ENCODE measurements around the gene ERCC2. TPM values are rescaled to one million over a fixed set of nuclear protein-coding genes. Genes with fewer than 3 reads are reported as not detected.
"Not testable (repeated sequence)": the region's sequence is repeated elsewhere in the genome, so short reads cannot be mapped to it uniquely, and the experiment has no call there.

Gene ERCC2
- total RNA-seq, 1 donor from 2014 or later: 14.3 TPM

GRCh38 chr19:45340232-45340898 is 30.0 kb downstream of the ERCC2 start, which contains the start of gene KLC3:
Gene KLC3 (plus strand): TSS chr19:45340750. CDS start chr19:45345542, 4,792 bp downstream.
- no peak for DNase-seq (ENCODE audit: low spot score in 2 of 2)
- no peak for FAIRE-seq

GRCh38 chr19:45339629-45340028 is 30.7 kb downstream of the ERCC2 start:
- FAIRE-seq: no peak
- DNase-seq (ENCODE audit: low spot score in 2 of 2): no peak

- FAIRE-seq (no peak), DNase-seq (ENCODE audit: low spot score in 2 of 2) (no peak)
Observed at GRCh38 chr19:45336696-45337251, 33.6 kb downstream of the ERCC2 start.

DNA sequence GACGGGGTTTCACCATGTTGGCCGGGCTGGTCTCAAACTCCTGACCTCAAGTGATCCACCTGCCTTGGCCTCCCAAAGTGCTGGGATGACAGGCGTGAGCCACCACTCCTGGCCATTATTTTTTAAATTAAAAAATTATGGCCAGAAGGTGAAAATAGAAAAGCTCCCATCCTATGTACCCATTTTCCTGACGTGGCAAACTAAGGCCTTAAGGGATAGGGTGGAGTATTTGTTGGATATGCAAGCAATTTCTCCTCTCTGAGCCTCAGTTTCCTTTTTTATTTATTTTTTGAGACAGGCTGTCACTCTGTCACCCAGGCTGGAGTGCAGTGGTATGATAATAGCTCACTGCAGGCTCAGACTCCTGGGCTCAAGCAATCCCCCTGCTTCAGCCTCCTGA is 35.5 kb downstream of the ERCC2 start:
- FAIRE-seq; DNase-seq (ENCODE audit: low spot score in 2 of 2): not testable (repeated sequence)

- FAIRE-seq (no peak), DNase-seq (ENCODE audit: low spot score in 2 of 2) (no peak)
Observed at GRCh38 chr19:45333609-45334303, 36.6 kb downstream of the ERCC2 start.

DNA sequence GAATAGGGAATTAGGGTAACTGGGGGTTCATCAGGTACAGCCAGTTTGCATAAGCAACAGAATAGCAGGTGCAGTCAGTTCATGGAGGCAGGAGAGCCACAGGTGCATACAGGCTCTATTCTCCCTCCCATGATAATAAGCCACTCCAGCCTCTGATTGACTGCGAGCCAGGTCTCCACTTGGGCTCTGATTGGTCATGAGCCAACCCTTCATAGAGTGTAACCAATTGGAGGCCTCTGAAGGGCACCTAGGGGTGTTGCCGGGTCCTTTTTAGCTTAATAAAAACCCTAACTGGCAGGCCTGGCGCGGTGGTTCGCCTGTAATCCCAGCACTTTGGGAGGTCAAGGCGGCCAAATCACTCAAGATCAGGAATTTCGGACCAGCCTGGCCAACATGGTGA is 39.0 kb downstream of the ERCC2 start:
- no peak for DNase-seq (ENCODE audit: low spot score in 2 of 2)
- FAIRE-seq: no peak

- DNase-seq (ENCODE audit: low spot score in 2 of 2): no peak
- FAIRE-seq: no peak
Observed at GRCh38 chr19:45327404-45328143, 42.8 kb downstream of the ERCC2 start.

DNA sequence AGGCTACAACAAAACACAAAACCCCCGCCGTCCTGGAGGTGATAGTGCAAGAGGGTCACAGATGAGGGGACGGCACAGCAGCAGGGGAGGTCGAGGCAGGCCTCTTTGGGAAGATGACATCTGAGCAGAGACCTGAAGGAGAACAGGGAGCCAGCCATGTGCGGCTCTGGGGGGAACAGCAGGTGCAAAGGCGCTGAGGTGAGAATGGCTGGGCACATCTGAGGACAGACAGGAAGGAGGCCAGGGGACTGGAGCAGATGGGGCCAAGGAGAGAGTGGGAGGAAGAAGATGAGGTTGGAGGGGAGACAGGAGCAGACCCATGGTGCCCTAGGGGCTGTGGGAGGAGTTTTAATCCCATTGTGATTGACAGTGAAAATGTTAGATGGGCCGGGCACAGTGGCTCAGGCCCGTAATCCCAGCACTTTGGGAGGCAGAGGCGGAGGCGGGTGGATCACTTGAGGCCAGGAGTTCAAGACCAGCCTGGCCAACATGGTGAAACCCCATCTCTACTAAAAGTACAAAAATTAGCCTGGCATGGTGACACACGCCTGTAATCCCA is 45.9 kb downstream of the ERCC2 start:
- FAIRE-seq (no peak), DNase-seq (ENCODE audit: low spot score in 2 of 2) (no peak)

GRCh38 chr19:45323671-45324081 is 46.7 kb downstream of the ERCC2 start:
- no peak for FAIRE-seq

DNA sequence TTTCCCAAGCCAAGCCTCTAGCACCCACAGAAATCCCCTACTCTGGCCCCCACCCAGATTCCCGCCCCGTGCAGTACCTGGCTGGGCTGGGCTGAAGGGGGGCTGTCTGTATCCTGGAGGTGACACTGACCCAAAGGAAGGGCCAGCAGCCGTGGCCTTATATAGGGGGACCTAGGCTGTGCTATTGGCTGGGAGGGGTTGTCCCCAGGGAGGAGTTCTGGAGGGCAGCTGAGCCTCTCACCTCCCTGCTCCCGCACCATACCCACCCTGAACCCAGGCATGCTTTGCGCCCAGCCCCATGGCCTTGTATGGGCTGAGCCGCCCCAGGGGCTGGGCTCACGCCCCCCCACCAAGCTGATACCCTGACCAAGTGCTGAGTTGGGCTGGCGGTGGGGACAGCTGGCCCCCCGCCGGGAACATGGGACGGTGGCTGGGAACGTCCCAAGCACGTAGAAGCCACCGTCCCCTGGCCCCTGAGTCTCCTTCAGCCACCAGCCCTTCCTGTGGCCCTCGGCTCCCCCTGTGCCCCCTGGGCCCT is 47.6 kb downstream of the ERCC2 start, which contains the start of gene CKM:
Gene CKM (minus strand): TSS at position 132 of the 538 bp plus-strand sequence. CDS start 3,162 bp downstream, outside the sequence.
- DNase-seq (ENCODE audit: low spot score in 2 of 2) (no peak), FAIRE-seq (no peak)

More at GRCh38 chr19:45323671-45324081, 46.7 kb downstream of the ERCC2 start:
- no peak for DNase-seq (ENCODE audit: low spot score in 2 of 2)

- FAIRE-seq: no peak
- DNase-seq (ENCODE audit: low spot score in 2 of 2): no peak
Observed at GRCh38 chr19:45322311-45322710, 48.1 kb downstream of the ERCC2 start.

- DNase-seq (ENCODE audit: low spot score in 2 of 2): no peak
Observed at GRCh38 chr19:45321848-45322247, 48.5 kb downstream of the ERCC2 start.

GRCh38 chr19:45320997-45321775 is 49.2 kb downstream of the ERCC2 start:
- DNase-seq (ENCODE audit: low spot score in 2 of 2) (no peak), FAIRE-seq (no peak)

More at GRCh38 chr19:45321848-45322247, 48.5 kb downstream of the ERCC2 start:
- no peak for FAIRE-seq

- DNase-seq (ENCODE audit: low spot score in 2 of 2): no peak
- no peak for FAIRE-seq
Observed at GRCh38 chr19:45315304-45315703, 55.1 kb downstream of the ERCC2 start.

GRCh38 chr19:45314708-45315245 is 55.6 kb downstream of the ERCC2 start:
- DNase-seq (ENCODE audit: low spot score in 2 of 2) (no peak), FAIRE-seq (no peak)

- not testable (repeated sequence) for DNase-seq (ENCODE audit: low spot score in 2 of 2); FAIRE-seq
Observed at GRCh38 chr19:45312285-45312684, 58.1 kb downstream of the ERCC2 start.

GRCh38 chr19:45311621-45312020 is 58.8 kb downstream of the ERCC2 start:
- FAIRE-seq: no peak
- DNase-seq (ENCODE audit: low spot score in 2 of 2): no peak

DNA sequence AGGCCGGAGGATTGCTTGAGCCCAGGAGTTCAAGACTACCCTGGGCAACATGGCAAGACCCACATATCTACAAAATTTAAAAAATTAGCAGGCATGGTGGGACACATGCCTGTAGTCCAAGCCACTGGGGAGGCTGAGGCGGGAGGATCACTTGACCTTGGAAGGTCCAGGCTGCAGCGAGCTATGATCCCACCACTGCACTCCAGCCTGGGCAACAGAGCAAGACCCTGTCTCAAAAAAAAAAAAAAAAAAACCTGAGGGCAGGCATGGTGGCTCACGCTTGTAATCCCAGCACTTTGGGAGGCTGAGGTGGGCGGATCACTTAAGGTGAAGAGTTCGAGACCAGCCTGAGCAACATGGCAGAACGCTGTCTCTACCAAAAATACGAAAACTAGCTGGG is 61.1 kb downstream of the ERCC2 start:
- not testable (repeated sequence) for DNase-seq (ENCODE audit: low spot score in 2 of 2); FAIRE-seq

- DNase-seq (ENCODE audit: low spot score in 2 of 2): no peak
- no peak for FAIRE-seq
Observed at GRCh38 chr19:45307361-45307760, 63.0 kb downstream of the ERCC2 start.
